Measurements from ENCODE around the gene ALDOB. TPM values are rescaled to one million over a fixed set of nuclear protein-coding genes. Genes with fewer than 3 reads are reported as not detected.

The ALDOB gene
- polyA plus RNA-seq, 1 donor from 2014 or later, result not detected

DNA sequence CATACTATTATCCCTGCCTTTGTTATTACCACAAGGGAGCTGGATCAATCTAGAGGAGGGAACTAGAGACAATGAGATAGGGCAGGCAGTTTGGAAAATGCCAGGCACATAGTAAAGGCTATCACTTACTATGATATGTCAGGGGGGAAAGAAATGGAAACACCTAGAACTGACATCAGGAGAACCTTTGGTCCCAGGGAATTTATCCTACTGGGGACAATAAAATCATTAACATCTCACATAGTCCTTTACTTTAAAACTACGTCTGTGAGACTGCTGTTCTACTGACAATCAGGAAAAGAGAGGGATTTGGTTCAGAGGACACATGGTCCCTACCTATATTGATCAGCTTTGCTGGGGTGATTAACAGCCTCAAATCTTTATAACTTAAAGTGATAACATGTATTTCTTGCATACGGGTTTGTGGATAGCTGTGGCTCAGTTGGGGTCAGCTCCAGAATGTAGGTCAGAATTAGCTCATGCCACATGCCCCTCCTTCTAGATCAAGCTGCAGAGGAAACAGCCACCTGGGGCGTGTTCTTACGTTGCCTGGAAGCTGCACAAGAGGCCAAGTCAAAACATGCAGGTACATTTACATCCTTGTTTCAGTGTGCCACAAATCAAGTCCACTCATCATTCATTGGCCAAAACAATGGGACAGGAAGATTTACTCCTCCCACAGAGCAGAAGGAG lies 43.9 kb upstream of the ALDOB start:
- H3K4me2 ChIP-seq (ENCODE audit: low read length), result no peak overlapping the region

DNA sequence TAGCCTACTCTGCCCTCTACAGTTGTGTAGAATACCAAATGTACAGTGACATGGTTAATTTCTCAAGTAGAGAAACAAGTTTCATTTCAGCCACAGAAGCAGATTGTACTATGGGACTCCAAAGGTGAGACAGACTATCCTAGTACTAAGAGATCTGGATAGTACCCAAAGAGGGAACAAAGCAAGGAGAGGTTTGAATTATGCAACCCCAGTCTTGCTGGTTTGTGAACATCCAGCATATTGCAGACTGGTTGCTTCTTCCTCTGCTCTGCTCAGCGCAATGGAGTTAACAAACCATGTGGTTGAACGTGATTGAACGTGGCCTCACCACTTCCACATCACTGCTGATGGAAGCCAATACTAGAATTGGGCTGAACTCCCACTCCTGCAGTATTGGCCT lies 43.3 kb upstream of the ALDOB start:
- no peak overlapping the region for H2AFZ ChIP-seq (ENCODE audit: low read depth, low read length)
- H3K27me3 ChIP-seq (ENCODE audit: insufficient read depth, low read depth, low read length), result no peaks in the 10 kb centered on the region
- H3K36me3 ChIP-seq (ENCODE audit: insufficient read depth, low read length), result peaks cover 10% of the 10 kb centered on the region
- H3K4me3 ChIP-seq (ENCODE audit: low read length), result no peak overlapping the region
- no peaks in the 10 kb centered on the region for H4K20me1 ChIP-seq (ENCODE audit: insufficient read depth)
- no peak overlapping the region for H3K27ac ChIP-seq (ENCODE audit: low read length)
- H3K9me3 ChIP-seq (ENCODE audit: low read length), result no peaks in the 10 kb centered on the region
- no peaks in the 10 kb centered on the region for H3K79me2 ChIP-seq (replicated peaks; ENCODE audit: insufficient read depth, low read length)
- H3F3A ChIP-seq (ENCODE audit: insufficient read depth, low read length, poor library complexity, severe bottlenecking), result no peaks in the 10 kb centered on the region
- no peak overlapping the region for H3K9ac ChIP-seq (ENCODE audit: low read length)
- no peak overlapping the region for H3K4me2 ChIP-seq (ENCODE audit: low read length)
- TF ChIP-seq RAD21 (conservative IDR thresholded peaks at IDR 0.05), result no peak
- TF ChIP-seq, protein P1, sequence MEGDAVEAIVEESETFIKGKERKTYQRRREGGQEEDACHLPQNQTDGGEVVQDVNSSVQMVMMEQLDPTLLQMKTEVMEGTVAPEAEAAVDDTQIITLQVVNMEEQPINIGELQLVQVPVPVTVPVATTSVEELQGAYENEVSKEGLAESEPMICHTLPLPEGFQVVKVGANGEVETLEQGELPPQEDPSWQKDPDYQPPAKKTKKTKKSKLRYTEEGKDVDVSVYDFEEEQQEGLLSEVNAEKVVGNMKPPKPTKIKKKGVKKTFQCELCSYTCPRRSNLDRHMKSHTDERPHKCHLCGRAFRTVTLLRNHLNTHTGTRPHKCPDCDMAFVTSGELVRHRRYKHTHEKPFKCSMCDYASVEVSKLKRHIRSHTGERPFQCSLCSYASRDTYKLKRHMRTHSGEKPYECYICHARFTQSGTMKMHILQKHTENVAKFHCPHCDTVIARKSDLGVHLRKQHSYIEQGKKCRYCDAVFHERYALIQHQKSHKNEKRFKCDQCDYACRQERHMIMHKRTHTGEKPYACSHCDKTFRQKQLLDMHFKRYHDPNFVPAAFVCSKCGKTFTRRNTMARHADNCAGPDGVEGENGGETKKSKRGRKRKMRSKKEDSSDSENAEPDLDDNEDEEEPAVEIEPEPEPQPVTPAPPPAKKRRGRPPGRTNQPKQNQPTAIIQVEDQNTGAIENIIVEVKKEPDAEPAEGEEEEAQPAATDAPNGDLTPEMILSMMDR (IDR thresholded peaks at IDR 0.05; ENCODE audit: poor library complexity, severe bottlenecking), result no peak
- H3K9me2 ChIP-seq (ENCODE audit: insufficient read depth, low read length), result no peaks in the 10 kb centered on the region

More for the DNA sequence above, 43.9 kb upstream of the ALDOB start:
- H3K9ac ChIP-seq (ENCODE audit: low read length), result no peak overlapping the region
- H3F3A ChIP-seq (ENCODE audit: insufficient read depth, low read length, poor library complexity, severe bottlenecking), result no peaks in the 10 kb centered on the region
- no peak overlapping the region for H3K27ac ChIP-seq (ENCODE audit: low read length)
- no peaks in the 10 kb centered on the region for H3K9me2 ChIP-seq (ENCODE audit: insufficient read depth, low read length)
- no peaks in the 10 kb centered on the region for H3K79me2 ChIP-seq (replicated peaks; ENCODE audit: insufficient read depth, low read length)
- H3K27me3 ChIP-seq (ENCODE audit: insufficient read depth, low read depth, low read length), result no peaks in the 10 kb centered on the region
- H4K20me1 ChIP-seq (ENCODE audit: insufficient read depth), result no peaks in the 10 kb centered on the region
- no peak overlapping the region for H3K4me3 ChIP-seq (ENCODE audit: low read length)
- H3K9me3 ChIP-seq (ENCODE audit: low read length), result no peaks in the 10 kb centered on the region
- H3K36me3 ChIP-seq (ENCODE audit: insufficient read depth, low read length), result peaks cover 10% of the 10 kb centered on the region
- TF ChIP-seq EP300 (conservative IDR thresholded peaks at IDR 0.05; ENCODE audit: poor library complexity, severe bottlenecking) (no peak), RAD21 (conservative IDR thresholded peaks at IDR 0.05) (no peak), SMC3 (conservative IDR thresholded peaks at IDR 0.05; ENCODE audit: poor library complexity) (no peak), MXI1 (conservative IDR thresholded peaks at IDR 0.05; ENCODE audit: poor library complexity, severe bottlenecking) (no peak), EZH2 (IDR thresholded peaks at IDR 0.05; ENCODE audit: borderline replicate concordance, insufficient read depth, low read length, poor library complexity, severe bottlenecking) (no peak), TAF1 (IDR thresholded peaks at IDR 0.05; ENCODE audit: low read depth) (no peak), POLR2AphosphoS5 (IDR thresholded peaks at IDR 0.05) (no peak)
- TF ChIP-seq, protein P2, sequence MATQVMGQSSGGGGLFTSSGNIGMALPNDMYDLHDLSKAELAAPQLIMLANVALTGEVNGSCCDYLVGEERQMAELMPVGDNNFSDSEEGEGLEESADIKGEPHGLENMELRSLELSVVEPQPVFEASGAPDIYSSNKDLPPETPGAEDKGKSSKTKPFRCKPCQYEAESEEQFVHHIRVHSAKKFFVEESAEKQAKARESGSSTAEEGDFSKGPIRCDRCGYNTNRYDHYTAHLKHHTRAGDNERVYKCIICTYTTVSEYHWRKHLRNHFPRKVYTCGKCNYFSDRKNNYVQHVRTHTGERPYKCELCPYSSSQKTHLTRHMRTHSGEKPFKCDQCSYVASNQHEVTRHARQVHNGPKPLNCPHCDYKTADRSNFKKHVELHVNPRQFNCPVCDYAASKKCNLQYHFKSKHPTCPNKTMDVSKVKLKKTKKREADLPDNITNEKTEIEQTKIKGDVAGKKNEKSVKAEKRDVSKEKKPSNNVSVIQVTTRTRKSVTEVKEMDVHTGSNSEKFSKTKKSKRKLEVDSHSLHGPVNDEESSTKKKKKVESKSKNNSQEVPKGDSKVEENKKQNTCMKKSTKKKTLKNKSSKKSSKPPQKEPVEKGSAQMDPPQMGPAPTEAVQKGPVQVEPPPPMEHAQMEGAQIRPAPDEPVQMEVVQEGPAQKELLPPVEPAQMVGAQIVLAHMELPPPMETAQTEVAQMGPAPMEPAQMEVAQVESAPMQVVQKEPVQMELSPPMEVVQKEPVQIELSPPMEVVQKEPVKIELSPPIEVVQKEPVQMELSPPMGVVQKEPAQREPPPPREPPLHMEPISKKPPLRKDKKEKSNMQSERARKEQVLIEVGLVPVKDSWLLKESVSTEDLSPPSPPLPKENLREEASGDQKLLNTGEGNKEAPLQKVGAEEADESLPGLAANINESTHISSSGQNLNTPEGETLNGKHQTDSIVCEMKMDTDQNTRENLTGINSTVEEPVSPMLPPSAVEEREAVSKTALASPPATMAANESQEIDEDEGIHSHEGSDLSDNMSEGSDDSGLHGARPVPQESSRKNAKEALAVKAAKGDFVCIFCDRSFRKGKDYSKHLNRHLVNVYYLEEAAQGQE (IDR thresholded peaks at IDR 0.05; ENCODE audit: borderline replicate concordance), result no peak
- TF ChIP-seq, protein P1 (IDR thresholded peaks at IDR 0.05; ENCODE audit: poor library complexity, severe bottlenecking), result no peak
- H2AFZ ChIP-seq (ENCODE audit: low read depth, low read length), result no peak overlapping the region

All from neural cell (in vitro differentiated cells).